Stimulated activated CD4-positive, alpha-beta T cell treated with anti-CD3 and anti-CD28 coated beads, Interleukin-12 subunit alpha, Interleukin-12 subunit beta, amount 100 ng/mL, for 4 hours (primary cell): Measurements from ENCODE around the gene ITPKB.

Source experiments
- DNase-seq: peaks from one replicate; pipeline ENCODE4 v3.0.0-alpha.2; 2020

The ITPKB gene

DNA sequence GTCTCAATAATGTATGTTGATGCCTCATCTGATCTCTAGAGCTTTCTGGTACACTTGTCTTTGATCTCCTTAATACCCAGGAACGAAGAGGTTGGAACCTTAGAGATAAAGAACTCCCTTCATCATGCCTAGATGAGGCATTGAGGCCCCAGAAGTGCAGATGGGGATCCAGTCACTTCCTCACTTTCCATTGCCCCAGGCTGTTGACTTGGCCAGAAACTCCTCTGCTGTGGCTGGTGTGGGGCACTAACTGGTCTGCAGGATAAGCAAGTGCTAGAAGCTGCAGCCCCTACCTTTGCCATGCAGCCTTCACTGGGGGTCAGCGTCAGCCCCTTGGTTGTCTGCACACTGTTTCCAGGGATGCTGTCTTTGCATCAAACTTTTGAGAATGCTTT lies 140.6 kb downstream of the ITPKB start:
- DNase-seq, result no peak

DNA sequence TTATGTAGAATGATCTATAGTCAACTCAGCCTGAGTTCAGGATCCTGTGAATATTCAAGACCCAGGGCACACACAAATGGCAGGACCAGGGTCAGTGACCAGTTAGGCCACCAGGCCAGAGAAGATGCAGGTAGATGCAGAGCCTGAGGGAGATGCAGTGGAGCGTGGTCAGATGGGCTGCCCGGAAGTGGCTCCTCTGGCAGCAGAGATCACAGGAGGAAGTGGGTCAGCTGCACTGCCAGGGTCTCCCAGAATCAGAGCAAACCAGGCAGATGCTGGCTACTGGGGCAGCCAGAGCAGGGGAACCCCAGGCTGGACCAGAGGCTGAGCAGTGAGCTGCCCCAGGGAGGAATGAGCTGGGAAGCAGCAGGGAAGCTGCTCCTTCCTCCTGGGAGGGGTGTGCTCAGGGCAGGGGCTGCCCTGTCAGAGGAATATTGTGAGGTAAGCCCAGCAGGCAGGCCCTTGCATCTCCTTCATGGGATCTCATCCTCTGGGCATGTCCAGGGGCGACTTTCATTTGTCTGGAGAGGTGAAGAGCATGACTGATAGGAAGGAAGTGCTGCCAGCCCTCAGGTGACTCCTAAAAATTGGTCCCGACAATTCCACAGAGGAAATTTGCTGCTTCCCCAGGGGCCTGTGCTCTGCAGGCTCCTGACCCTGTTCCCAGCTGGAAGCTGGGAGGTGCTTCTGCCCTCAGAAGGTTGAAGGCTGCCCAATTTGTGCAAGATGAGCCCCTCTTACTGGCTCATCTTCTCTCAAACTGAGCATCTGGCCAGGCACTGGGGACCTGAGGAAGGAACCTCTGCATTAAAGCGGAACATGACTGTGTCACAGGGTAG lies 141.2 kb downstream of the ITPKB start:
- DNase-seq, result no peak

DNA sequence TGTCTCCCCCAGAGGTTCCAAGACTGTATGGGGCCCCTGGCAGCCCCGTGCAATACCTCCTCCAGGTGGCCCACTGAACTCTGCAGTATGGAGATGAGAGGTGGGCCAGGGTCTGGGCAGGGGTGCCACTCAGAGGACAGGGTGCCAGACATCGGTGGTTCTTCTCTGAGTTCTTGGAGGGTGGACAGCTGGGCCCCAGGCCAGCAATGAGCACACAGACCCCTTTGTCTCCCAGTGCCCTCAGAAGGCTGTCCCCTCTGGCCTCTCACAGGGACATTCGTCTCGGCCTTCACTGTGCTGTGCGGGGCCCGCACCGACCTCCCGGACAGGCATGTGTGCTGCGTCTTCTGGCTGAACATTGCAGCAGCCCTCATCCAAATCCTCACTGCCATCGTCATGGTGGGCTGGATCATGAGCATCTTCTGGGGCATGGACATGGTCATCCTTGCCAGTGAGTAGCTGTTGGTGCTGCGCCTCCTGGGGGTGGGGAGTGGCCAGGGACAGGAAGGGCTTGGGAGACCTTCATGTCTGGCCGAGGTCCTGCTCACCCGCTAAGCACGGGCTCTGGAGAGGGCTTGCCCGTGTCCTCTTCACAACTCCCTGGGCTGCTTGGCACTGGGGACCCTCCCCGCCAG lies 142.4 kb downstream of the ITPKB start:
- DNase-seq, result no peak

DNA sequence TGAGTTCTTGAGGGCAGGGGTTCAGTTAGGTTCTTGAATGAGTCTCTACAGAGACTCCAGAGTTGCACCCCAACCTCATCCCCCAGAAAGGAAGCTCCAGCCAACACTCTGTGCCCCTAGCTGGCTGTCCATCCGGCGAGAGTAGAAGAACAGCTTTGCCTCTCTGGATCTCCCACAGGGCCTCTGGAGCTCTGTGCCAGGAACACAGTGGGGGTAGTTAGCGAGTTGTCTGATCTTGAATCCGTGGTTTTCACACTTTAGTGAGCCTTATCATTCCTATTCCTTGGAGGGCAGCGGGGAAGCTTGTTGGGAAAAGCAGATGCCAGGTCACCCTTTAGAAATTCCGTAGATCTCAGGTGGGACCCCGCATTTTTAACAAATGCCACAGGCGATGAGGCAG lies 145.5 kb downstream of the ITPKB start:
- DNase-seq, result no peak

DNA sequence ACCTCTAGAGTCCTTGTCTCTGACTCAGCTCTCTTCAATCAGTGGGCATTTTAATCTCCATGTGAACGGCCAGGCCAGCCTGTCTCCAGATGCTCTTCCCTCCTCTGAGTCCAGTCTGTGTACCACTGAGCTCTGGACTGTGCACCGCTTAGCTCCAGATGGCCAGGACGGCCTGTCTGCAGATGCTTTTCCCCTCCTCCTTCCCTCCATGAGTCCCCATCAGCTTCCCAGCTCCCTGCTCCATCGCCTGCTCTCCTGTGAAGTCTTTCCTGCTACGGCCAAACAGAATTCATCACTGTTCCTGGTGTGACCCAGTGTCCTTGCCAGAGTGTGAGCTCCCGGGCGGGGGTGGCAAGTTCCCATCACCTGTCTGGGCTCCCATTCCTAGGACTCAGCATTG lies 148.5 kb downstream of the ITPKB start:
- no peak for DNase-seq

DNA sequence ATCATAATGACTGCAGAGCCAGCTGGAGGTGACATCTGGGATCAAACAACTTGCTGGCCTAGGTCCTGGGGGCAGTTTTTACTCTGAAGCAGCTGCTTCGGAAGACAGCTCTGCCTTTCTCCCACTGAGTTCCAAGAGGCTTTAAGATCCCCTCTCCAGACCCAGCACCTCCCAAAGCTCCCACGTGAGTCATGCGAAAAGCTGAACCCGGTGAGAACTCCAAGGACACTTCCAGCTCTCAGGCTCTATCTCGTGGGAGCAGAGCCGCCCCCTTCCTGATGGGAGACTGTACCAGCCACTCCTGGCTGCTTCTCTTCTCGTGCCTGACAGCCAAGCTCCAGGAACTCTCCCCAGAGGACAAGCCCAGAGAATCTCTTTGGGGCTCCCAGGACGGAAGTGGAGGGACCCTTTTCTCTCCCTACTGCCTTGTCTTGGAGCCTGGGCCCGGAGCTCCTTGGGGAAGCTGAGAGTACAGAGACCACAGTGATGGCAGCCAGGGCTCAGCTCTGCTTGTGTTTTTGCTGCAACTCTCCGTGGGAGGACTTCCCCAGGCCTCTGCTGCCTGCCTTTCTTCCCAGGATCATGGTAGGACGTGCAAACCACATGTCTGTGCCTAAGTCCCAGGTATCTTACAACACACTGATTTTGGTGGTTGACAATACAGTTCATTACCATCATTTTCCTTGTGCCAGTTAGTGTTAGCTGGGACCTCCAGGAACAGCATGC lies 149.9 kb downstream of the ITPKB start:
- DNase-seq, result no peak

DNA sequence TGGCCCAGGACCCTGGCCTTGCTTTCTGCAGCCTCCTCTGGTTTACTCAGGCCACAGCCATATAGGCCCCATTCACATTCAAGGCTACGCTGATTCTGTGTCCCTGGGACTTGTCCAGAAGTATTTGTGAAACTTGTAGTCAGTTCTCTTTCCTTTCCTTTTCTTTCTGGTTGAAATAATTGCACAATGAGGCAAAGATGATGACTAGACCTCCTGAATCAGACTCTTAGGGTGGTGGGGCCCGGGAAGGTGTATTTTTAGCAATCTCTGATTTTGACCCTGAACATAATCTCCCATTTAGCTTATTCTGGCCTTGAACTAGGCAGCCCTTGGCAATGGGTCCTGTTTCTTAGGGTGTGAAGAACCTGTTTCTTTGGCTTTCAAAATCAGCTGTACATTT lies 150.6 kb downstream of the ITPKB start:
- no peak for DNase-seq

DNA sequence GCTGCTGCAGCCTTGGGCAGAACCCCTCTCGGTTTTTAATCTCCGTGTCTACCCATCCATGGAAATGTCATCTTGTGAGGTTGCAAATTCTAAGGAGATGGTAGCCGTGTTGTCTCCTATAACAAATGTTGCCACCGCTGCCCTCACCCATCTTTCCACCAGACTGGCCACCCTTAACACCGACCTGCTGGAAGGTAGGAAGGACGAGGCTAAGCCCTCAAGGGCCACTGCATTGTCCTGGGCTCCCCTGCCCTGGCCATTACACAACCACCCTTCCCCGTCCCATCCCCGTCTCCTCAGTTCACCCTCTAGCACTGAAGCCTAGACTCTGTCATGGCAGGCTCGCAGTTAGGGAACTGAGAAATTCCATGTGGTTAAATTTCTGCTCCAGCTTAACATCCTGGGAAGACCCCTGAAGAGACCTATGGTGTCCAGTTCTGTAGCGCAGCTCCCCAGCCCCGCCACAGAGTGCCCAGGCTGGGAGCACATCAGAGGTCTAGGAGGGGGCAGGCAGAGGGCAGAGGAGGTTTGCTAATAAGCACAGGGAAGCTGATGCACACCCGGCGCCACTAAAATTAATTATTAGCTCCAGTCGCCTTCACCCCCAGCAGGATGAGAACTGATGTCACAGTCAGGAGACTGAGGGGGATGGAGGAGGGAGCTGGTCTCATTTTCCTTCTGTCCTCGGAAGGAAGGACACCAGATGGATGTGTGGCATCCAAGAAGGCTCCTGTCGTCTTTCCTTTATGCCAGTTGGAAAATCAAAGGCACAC lies 152.2 kb downstream of the ITPKB start:
- DNase-seq, result no peak

DNA sequence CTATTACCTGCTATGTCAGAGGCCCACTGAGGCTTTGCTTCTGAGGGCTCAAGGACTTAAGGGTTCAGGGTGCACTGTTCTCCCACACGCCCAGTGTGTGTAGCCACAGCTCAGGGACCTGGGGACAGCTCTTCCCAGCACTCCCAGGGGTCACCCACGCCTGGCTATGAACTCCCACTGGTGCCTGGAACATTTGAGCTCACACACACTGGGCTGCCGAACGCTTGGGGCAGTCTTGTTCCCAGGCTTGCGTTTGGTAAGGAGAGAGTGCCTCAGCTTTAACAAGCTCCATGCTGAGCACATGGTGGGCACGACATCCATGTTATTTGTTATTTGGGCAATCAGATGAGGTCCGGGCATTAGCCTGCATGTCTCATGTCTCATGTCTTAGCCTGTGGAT lies 153.0 kb downstream of the ITPKB start:
- no peak for DNase-seq

DNA sequence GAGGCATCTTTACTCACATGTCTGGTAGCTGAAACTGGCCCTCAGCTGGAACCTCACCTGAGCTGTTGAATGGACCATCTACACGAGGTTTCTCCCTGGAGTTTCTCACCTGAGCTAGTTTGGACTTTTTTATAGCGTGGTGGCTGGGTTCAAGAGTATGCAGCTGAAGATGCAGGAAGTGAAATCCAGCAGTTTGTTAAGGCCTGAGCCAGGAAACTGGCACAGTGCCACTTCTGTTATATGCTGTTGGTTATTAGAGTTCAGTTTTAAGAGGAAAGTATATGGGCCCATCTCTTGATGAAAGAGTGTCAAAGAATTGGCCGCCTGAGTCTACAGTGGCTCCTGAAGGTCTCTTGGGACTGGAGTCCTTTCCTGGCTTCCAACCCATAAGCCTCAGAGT lies 154.9 kb downstream of the ITPKB start:
- no peak for DNase-seq

DNA sequence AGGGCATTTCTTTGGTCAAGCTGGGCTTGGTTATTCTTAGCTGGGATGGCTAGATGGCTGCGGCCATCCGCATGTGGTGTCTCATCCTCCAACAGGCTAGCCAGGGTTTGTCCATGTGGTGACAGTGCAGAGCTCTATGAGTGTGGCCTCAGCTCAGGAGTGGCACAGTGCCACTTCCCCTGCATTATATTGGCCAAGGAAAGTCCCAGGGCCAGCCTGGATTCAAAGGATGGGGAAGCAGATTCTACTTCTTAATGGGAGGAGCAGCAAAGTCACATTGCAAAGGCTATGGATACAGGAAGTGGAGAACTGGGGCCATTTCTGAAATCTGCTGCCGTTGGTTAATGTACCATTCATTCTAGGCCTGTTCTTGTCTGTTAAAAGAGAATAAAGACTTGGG lies 156.1 kb downstream of the ITPKB start:
- no peak for DNase-seq
